Measurements from ENCODE around the gene ERGIC1.
"Not testable (repeated sequence)": the region's sequence is repeated elsewhere in the genome, so short reads cannot be mapped to it uniquely, and the experiment has no call there.

Gene ERGIC1

GRCh38 chr5:172833686-172834414 is at the start of gene ERGIC1:
Gene ERGIC1, plus strand, starts transcription at chr5:172834251. Its CDS starts 163 bp downstream, at chr5:172834414.
- DNase-seq = peak; percentile 44

- DNase-seq = no peak
These were observed 48.5 kb upstream of the ERGIC1 start for GRCh38 chr5:172785429-172786088.

- no peak for DNase-seq
These were observed 47.2 kb upstream of the ERGIC1 start for GRCh38 chr5:172786736-172787462.

GRCh38 chr5:172787538-172787937 is 46.5 kb upstream of the ERGIC1 start:
- not testable (repeated sequence) for DNase-seq

- no peak for DNase-seq
These were observed 45.0 kb upstream of the ERGIC1 start for GRCh38 chr5:172788771-172789686.

- DNase-seq = no peak
These were observed 44.2 kb upstream of the ERGIC1 start for GRCh38 chr5:172789687-172790495.

GRCh38 chr5:172790496-172790889 is 43.6 kb upstream of the ERGIC1 start:
- DNase-seq = no peak

- no peak for DNase-seq
These were observed 42.8 kb upstream of the ERGIC1 start for GRCh38 chr5:172791286-172791685.

GRCh38 chr5:172791726-172792445 is 42.2 kb upstream of the ERGIC1 start:
- no peak for DNase-seq

GRCh38 chr5:172792701-172793570 is 41.1 kb upstream of the ERGIC1 start:
- DNase-seq = no peak

GRCh38 chr5:172793577-172794488 is 40.2 kb upstream of the ERGIC1 start:
- DNase-seq = no peak

- DNase-seq = peak; percentile 56
These were observed 38.6 kb upstream of the ERGIC1 start for GRCh38 chr5:172795318-172795977.

GRCh38 chr5:172796306-172796705 is 37.7 kb upstream of the ERGIC1 start:
- DNase-seq = no peak

- no peak for DNase-seq
These were observed 36.3 kb upstream of the ERGIC1 start for GRCh38 chr5:172797771-172798191.

GRCh38 chr5:172798422-172799215 is 35.4 kb upstream of the ERGIC1 start:
- no peak for DNase-seq

GRCh38 chr5:172799416-172799815 is 34.6 kb upstream of the ERGIC1 start:
- no peak for DNase-seq

GRCh38 chr5:172800088-172800551 is 33.9 kb upstream of the ERGIC1 start:
- no peak for DNase-seq
